ENCODE results near the gene RNF212.

Gene RNF212

DNA sequence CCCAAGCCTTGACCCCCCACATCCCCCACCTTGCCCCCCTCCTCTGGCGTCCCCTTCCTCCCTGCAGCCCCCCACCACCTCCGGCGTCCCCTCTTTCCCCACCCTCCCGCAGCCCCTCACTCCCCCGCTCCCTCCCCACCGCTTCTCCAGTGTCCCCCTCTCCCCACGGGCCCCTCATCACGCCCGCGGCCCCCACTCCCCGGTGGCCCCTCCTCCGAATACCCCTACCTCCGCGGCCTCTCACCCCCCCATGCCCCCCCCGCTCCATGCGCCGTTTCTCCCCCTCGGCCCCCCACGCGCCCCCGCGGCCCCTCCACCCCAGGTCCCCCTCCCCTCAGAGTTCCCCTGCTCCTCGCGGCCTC is 562 bp downstream of the RNF212 start:
- DNase-seq: no peak

DNA sequence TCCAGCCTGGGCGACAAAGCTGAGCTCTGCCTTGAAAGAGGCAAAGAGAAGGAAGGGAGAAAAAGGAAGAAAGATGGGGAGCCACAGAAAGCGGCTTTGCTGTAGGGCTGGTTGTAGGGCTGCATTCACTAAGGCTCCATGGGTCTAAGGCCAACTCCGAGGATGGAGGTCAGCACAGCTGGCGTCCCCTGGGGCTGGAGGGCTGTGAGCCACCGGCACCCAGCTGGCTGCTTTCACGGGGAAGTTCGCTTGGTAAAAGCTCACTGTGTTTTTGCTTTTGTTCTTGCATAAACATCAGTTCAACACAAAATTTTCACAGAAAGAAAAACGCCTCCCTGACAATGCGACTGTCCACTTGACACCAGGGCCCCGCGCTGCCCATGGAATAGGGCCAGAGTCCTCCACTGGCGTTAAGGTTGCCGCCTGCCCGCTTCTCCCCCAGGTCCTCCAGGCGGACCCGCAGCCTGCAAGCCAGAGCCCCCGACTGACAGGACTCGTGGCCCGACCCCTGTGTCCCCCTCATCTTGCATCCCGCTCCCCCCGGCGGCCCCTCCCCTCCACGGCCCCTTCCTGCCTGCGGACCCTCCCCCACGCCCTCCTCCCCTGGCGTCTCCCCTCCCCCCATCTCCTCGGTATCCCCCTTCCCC is 1.1 kb downstream of the RNF212 start:
- no peak for DNase-seq

DNA sequence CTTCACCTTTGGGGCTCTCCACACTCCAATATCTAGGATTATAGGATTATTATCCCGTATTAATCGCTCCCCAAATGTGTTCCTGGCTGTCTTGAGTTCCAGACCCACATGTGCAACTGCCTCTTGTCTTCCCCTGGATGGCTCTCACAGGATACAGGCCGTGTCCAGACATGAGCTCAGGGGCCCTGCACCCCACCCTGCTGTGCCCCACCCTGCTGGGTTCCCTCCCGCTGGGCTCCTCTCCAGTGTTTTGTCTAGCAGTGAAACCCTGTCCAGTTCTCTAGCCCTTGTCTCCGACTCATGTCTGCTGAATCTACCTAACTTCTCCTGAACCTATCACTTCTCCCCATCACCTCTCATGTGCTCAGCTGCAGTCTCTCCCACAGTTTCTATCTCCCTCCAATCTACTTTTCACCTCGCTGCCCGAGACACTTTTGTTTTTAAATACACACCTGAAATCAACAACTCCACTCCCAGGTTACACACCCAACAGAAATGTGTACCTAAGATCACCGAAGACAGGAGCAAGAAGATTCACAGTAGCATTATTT is 2.0 kb downstream of the RNF212 start:
- no peak for DNase-seq

DNA sequence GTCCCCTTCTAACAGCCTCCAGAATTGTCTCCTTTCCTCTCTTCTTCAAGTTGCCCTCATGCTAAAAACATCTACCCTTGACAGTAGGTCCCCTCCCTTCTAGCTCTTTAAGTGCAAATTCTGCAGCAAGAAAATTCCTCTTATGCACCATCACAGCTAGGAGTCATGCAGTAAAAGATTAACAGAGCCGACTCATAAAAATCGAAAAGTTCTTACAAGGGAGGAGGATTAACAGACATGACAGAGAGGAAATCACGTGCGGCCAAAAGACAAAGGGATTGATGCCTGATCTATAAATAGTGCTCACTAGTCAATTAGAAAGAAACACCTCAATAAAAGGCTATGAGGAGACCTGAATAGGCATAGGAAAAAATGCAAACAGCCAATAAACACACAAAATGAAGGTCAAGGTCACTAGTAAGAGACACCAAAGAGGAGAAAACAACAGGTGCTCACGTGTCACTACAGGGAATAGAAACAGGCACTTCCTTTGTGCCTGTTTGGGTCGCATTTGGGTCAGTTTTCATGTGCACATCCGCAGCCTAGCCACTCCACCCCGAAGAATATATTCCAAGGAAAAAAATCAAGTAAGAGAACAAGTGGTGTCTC is 3.4 kb downstream of the RNF212 start:
- DNase-seq: no peak

DNA sequence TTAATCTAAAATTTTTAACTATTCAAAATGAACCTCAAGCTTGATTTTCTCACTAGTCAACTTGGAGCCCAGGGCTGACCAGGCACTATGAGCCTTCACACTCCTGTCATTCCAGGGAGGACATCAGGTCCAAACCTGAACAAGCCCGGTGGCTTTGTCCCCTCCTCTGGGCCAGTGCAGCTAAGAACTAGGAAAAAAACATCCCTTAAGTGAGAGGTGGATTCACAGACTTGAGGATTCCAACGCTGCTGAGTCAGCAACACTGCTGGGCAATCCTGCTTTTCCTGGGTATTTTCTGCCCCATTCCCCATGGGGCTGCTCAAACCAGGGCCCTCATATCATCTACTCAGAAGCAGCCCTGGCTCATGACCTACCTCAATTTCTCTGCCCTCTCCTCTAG is 4.0 kb downstream of the RNF212 start:
- DNase-seq: no peak

DNA sequence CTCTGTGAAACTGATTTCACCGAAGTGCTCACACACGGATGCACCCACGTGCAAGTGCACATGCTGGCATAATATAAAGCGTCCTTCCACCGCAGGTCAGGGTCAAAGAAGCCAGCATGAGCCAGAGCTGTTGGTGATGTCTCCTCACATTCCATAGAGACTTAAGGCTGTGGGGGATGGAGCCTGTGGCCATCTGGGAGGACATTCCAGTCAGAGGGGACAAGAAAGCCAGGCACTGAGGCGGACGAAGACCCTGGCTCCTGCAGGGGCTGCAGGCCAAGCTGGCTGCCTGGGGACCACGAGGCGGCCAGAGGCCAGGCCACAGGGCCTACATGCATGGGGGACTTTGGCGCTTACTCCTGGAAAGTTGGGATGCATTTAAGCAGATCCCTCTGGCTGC is 7.7 kb downstream of the RNF212 start:
- no peak for DNase-seq

DNA sequence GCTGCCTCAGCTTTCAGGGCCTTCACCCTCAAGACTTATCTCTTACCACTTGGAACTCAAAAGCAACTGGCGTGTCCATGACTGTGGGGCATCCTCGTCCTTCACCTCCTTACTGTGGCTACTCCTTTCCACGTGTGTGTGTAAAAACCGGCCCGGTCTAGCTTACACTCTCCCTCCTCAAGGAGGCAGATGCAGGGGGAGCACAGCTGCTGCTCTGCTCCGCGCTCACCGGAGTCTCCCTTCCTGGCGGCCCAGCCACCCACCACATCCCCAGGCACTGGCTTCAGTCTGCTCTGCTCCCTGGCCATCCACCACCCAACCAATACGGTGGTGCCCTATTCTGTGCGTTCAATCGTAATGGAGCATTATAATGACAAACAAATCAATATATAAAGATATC is 8.3 kb downstream of the RNF212 start:
- DNase-seq: no peak

DNA sequence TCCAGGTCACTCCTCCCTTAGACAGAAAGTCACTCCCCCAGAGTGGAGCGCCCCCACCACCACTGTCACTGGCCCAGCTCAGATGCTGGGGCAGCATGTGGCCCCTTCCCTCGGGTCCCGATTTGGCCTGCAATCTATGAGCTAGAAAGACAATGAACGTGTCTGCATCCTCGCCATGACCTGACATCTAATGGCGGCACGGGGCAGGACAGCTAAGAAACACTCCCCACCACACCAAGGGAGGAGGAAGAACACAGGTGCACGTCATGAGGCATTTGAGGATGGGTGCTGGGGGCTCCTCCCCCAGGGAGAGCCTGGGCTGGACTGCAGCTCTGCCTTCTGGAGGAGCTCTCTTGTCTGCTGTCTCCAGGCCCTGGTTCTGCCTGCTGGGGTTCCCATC is 8.7 kb downstream of the RNF212 start:
- no peak for DNase-seq

DNA sequence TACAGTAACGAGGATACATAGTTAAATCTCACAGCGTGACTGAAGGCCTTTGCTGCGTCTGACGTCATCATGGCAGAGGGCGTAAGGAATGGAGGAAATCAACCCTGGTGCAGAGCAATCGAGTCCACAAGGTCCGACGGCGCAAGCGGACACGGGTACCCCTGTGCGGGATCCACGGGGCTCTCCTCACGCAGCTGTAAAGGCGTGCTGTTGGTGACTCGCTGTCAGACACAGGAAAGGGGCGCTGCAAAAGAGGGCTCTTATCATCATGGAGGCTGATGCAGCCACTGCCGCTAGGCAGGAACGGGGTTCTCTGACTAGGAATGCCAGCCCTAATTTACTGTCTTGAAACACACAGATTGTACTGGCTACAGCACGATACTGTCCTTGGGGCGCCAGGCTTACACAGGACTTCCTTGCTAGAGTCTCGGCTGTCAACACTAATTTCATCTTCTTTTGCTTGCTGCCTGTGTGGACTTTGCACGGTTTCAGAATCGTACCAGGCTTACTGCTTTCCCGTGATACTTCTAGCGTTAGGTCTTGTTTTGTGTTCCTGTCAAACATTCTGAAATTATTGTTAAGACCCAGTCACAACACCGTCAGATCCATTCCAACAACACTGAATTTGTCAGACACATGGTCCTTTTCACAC is 13.6 kb downstream of the RNF212 start:
- no peak for DNase-seq

DNA sequence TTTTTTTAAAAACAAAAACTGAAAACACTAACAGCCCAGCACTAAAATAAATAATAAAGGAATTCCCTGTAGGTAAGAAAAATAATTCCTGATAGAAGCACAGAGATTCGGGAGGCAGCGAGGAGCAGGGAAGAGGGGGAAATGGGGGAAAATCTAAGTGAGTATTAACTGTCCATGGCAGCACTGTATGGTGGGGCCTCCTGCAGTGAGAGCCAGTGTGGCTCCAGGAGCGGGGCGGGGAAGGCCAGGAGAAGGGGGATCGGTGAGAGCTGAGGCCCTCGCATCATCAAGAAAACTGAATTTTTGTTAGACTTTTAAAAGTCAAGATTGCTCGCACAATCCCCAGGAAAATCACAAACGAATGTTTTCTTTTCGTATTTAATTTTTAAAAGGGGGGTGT is 14.1 kb downstream of the RNF212 start:
- DNase-seq: no peak

DNA sequence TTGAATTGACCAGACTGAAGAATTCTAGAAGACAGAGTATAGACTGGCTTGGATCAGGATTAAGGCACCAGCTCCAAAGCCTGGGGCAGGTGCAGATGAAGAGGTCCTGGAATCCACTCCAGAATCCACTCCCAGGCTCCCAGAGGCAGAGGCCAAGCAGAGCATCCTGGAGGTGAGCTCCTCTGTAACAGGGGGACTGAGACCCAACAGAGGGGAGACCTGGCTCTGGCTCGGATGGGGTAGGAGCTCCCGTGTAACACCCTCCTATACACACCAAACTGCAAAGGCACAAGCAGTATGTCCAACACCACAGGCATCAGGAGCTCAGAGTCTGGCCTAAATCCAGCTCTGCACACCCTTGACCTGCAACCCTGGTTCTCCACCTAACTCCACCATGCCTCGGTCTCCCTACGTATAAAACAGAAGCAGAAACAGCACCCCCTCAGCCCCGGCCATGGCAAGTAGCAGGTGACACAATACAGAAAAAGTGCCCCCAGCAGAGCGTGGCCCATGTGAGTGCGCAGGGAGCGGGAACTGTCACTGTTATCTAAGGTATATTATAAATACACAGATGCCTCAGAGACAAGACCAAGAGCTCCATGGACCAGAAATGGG is 14.9 kb downstream of the RNF212 start:
- DNase-seq: no peak

DNA sequence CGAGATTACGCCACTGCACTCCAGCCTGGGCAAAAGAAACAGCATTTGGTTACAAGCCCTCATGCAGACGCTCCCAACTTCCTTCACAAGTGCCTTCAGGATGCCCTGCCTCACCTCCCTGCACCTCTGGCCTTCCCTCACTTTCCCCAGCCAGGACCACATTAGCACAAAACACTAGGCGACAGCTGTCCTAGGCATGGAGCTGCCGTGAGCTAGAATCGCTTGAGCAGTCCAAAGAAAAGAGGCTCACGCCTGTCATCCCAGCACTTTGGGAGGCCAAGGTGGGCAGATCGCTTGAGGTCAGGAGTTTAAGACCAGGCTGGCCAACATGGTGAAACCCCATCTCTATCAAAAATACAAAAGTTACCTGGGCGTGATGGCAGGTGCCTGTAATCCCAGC is 15.8 kb downstream of the RNF212 start:
- DNase-seq: no peak

DNA sequence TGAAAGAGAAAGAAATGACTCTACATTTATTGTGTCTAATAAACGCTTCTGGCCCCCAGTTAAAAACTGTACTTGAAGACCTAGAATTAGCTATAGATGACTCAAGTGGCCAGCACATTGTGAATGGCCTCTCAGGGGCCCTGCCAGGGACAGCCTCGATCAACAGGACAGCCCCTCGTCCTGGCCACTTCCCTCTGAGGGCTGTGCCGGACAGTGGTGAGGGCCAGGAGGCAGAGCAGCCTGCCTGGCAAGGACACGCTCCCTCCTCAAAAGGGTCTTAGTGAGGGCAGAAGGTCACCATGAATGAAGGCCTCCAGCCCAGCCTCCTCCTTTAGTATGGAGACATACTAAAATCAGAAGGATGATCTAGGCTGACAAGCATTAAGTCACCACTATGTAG is 16.5 kb downstream of the RNF212 start:
- DNase-seq: no peak

DNA sequence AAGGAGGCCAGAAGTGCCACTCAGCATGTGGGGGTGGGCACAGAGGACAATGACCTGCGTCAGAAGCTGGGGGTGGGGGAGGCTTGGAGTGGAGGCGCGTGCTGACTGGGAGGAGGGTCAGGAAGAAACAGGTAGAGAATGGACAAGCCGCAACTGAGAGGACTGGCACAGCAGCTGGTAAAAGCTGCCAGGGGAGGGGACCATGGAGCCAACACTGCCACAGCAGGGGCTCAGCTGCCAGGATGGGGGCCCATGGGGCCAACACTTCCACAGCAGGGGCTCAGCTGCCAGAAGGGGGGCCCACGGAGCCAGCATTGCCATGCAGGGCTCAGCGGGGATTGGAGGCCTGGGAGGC is 19.1 kb downstream of the RNF212 start:
- DNase-seq: no peak

DNA sequence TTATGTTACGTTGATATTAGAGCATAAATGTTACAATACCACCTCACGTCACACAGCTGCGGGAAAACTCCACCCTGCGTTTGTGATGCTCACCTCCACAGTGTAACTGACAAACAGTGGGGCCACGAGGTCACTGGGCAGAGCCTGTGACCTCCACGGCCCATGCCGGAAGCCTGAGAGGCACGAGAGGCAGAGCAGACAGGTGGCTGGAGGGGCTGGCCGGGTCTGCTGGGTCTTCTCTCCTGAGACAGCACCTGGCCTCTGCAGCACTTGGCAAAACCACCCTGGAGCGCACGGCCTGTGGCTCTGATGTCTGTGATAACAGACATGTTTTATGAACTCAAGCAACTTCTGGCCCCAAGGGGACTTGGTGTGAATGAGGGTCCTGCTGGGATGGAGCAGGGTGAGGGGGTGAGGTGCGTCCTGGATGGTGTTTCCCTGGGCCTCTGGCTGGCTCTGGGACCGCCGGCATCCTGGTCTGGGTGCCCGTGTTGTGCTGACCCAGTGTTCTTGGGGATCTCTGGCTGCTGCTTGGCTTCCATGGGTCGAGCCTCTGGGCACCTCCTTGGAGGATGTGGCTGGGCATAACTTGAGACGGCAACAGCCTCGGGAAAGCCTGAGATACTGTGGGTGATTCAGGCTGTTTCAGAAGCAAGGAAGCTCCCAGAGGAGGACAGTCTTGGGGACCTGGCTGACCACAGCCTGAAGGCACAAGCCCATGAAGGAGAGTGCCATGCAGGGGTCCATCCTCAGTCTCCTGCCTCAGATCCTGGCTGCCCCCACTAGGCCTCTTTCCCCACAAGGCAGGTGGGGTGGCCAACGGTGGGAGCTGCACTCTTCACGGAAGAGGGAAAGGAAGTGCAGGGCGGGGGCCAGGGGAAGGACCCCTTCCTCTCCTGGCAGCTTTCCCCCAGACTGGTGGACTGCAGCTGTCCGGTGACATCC is 19.7 kb downstream of the RNF212 start:
- no peak for DNase-seq

DNA sequence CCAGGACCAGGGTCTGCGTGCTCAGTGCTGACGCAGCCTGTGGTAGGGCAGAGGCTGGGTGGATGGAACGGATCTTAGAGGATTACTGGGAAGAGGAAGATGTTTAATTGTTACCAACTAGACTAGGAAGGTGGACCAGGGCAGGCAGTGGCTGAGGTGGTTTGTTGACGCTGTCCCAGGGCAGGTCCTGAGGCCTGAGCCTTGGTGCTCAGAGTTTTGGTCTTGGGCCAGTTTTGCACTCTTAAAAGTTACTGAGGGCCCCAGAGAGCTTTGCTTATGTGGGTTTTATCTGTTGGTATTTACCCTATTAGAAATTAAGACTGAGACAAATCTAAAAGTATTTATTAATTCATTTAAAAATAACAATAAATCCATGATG is 20.4 kb downstream of the RNF212 start:
- DNase-seq: no peak

DNA sequence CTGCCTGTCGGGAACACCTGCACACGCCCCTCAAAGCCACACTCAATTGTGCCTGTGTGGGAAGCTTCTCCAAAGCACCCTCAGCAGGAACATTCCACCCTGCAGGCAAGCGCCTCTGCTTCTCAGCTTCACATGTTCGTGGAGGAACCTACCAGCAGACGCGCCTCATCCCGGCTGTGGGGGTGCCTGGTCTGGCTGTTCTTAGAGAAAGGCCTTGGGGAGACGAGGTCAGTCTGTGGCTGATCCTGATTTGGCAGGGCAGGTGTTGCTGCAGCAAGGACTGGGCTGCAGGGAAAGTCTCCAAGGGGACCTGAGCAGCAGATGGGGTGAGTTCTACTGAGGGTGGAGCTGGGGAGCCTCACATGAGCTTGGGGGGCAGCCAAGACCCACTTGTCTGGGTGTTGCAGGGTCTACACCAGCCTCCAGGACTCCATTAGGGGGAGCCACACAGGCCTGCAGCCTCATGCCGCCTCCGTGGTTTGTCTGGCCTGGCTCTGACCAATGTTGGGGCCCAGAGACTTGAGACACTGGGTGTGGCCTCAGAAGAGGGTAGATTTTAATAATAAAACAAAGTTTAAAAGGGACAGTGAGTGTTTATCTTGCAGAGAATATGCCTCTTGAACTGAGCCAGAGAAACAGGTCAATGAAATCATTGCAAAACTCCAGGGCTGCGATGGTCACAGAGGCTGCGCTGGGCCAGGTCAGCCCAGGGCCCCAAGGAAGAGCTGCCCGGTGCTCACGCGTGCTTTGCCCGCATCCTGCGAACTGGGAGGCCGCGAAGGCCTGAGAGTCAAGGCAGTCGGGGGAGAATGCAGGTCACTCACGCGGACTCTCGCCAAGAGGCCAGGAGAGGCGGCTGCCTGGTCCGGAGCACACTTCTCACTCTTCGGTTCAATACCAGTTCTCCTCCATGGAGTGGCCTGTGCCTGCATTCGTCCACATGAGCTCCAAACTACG is 21.1 kb downstream of the RNF212 start:
- no peak for DNase-seq

DNA sequence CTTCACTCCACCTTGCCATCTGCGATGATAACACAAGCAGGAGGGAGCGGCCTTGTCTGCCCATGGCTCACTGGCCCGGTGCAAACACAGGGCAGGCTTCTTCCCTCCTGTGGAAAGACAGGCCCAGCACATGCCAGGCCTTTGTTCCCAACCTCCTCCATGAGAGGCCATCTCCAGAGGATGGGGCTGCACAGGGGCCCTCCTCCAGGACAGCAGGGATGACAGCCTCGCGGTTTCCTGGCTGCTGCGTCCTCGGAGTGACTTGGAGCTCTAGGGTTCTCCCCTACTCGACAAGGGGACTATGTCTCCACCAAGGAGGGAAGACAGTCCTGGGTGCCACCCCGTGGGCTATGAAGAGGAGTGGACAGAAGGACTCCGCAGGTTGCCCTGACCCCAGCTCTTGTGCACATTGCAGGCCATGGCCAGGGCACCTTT is 21.8 kb downstream of the RNF212 start:
- no peak for DNase-seq

DNA sequence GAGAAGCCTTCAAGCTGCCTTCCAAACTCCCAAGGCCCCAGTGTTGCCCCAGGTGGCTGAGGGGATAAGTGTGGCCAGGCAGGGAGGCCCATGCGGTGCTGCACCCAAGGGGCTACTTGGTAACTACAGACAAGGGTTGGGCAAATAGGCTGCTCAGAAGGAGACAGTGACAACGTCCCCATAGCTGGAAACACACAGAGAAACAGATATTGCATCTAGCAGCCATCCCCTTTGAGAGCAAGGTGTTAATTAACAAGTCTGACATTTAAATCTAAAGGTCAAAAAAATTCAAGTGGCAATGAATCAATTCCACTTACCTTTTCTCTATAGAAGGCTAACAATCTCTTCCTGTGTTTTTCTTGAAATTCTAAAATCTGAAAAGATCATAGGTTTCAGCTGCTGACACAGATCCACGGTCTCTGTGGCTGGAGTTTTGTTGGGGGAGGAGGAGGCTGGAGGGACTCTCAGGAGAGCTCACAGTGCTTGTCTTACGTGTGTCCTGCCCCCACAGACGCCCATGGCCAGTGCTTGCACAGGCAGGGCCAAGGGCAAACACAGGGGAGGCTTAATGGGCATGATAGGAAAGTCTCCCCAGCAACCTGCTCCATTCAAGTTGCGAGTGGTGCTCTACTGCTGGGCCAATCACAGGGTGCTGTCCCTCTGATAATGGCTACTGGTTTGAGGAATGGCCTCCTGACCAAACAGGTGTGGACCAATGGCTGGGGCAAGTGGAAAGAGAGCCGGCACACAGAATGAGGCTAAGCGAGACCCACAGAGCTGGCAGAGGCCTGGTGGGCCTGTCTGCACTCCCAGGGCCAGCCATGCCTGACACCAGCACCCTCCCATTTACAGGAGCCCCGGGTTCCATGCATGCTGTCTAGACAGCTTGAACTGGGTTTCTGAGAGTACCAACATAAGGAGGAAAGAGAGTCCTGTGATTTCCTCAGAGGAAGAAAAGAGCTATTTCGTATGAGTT is 22.6 kb downstream of the RNF212 start:
- no peak for DNase-seq

DNA sequence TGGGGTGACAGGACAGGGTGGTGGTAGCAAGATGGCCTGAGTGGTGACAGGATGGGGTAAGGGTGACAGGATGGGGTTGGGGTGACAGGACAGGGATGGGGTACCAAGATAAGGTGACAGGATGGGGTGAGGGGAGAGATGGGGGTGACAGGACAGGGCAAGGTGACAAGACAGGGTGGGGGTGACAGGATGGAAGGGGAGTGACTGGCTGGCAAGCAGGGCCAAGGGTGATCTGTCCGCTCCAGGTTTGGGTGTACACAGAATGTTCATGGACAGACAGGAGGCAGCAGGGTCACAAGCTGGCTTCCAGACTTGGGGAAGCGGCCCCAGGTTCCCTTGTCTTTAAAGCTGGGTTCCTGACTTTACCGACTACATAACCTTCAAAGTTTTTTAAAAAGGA is 23.3 kb downstream of the RNF212 start:
- no peak for DNase-seq

DNA sequence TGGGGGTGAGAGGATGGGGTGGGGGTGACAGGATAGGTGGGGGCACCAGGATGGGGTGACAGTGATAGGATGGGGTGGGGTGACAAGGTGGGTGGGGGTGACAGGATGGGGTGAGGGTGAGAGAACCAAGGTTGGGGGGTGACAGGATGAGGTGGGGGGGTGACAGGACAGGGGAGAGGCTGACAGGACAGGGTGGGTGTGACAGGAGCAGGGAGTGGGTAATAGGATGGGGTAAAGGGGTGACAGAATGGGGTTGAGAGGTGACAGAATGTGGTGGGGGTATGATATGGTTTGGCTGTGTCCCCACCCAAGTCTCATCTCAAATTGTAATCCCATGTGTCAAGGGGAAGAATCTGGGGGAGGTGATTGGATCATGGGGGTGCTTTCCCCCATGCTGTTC is 26.0 kb downstream of the RNF212 start:
- DNase-seq: no peak

All from NCI-H2171 treated with DMSO at 0.1 percent for 48 hours (cell line).